A549 (cell line): ENCODE data around the gene GNPDA2. TPM values are rescaled to one million over a fixed set of nuclear protein-coding genes. Genes with fewer than 3 reads are reported as not detected.

Source experiments
- ATAC-seq, 2 experiments: fragments of 200-7000 bp in 1 of 2; fragments of >200 bp in 1 of 2; cut with Nextera tagmentation in 1 of 2; cut with Tn5 transposase in 1 of 2; 3 replicates each; pipeline versions ENCODE4 v1.8.0 to v1.9.1; 2018 to 2020; ENCODE audit warnings: mild to moderate bottlenecking in 1 of 2, moderate library complexity in 1 of 2
- CTCF ChIA-PET: fragments of 300-600 bp; sonication (Branson Sonifier 250); formaldehyde crosslinking; extraction: SDS; loops from one replicate; lab custom pipeline; 2021; ENCODE audit warnings: antibody characterized with exemption, inconsistent platforms; lab: Yijun Ruan, JAX
- POLR2A ChIA-PET: fragments of 350-600 bp; formaldehyde crosslinking; extraction: SDS; loops from one replicate; lab custom pipeline; 2021; ENCODE audit warnings: antibody characterized with exemption, inconsistent platforms; lab: Yijun Ruan, JAX
- DNase-seq, 2 experiments: peaks; one replicate each; pipeline versions ENCODE4 v3.0.0 to v3.0.0-alpha.2; 2011 to 2016; ENCODE audit warnings: low read depth in 1 of 2, low spot score in 1 of 2
- FAIRE-seq: peaks from 2 replicates; lab custom pipeline; 2011; peaks lifted over from hg19 to GRCh38; lab: Jason Lieb, UNC
- H3K27ac ChIP-seq, 2 experiments: fragments of >200 bp; sonication (Bioruptor Twin); formaldehyde crosslinking; 3 replicates each; pipeline ENCODE4 v1.5.1; 2016 to 2017
- H3K4me1 ChIP-seq: fragments of >200 bp; sonication (Bioruptor Twin); formaldehyde crosslinking; 3 replicates; pipeline ENCODE4 v1.6.1; 2016
- H3K4me2 ChIP-seq: fragments of >200 bp; sonication (Bioruptor Twin); formaldehyde crosslinking; 3 replicates; pipeline ENCODE4 v1.6.1; 2016
- H3K4me3 ChIP-seq: fragments of >200 bp; sonication (Bioruptor Twin); formaldehyde crosslinking; 3 replicates; pipeline ENCODE4 v1.5.1; 2016
- H3K9me3 ChIP-seq: fragments of >200 bp; sonication (Bioruptor Twin); formaldehyde crosslinking; 3 replicates; pipeline ENCODE4 v1.6.1; 2016
- CBX2 ChIP-seq: fragments of 200-600 bp; sonication (generic); IDR thresholded peaks from 2 replicates; pipeline ENCODE4 v1.6.1; 2016; ENCODE audit warnings: low read depth, mild to moderate bottlenecking, borderline replicate concordance
- CBX8 ChIP-seq: fragments of 200-600 bp; sonication (generic); IDR thresholded peaks from 2 replicates; pipeline ENCODE4 v1.6.1; 2016
- CHD2 ChIP-seq: fragments of 150-350 bp; IDR thresholded peaks from 2 replicates; pipeline ENCODE4 v1.6.1; 2014; ENCODE audit warnings: low read length; ENCODE audit not compliant: partially characterized antibody
- CTCF ChIP-seq: fragments of >200 bp; sonication (Bioruptor Twin); formaldehyde crosslinking; IDR thresholded peaks from 3 replicates; pipeline ENCODE4 v1.5.1; 2016
- EHF ChIP-seq: fragments of 250-450 bp; sonication (Bioruptor Pico); IDR thresholded peaks from 2 replicates; pipeline ENCODE4 v1.5.0; 2020; ENCODE audit warnings: mild to moderate bottlenecking
- ESRRA ChIP-seq: fragments of 150-350 bp; IDR thresholded peaks from 2 replicates; pipeline ENCODE4 v1.6.1; 2014; ENCODE audit warnings: mild to moderate bottlenecking, low read length, borderline replicate concordance
- HES2 ChIP-seq: fragments of >200 bp; sonication (Bioruptor Twin); formaldehyde crosslinking; IDR thresholded peaks from 2 replicates; pipeline ENCODE4 v1.6.1; 2016
- HMGXB4 ChIP-seq: fragments of 250-450 bp; sonication (Bioruptor Pico); IDR thresholded peaks from 2 replicates; pipeline ENCODE4 v1.5.0; 2021; ENCODE audit warnings: mild to moderate bottlenecking, moderate library complexity, borderline replicate concordance
- HOXA7 ChIP-seq: fragments of 250-450 bp; sonication (Bioruptor Pico); IDR thresholded peaks from 2 replicates; pipeline ENCODE4 v1.5.0; 2020; ENCODE audit warnings: mild to moderate bottlenecking, moderate library complexity
- HOXB13 ChIP-seq: fragments of 250-450 bp; sonication (Bioruptor Pico); IDR thresholded peaks from 2 replicates; pipeline ENCODE4 v1.5.0; 2020; ENCODE audit warnings: low read depth, mild to moderate bottlenecking, moderate library complexity
- KDM1A ChIP-seq: fragments of 200-600 bp; sonication (generic); IDR thresholded peaks from 2 replicates; pipeline ENCODE4 v1.6.1; 2016; ENCODE audit warnings: low read depth, mild to moderate bottlenecking
- KDM5A ChIP-seq: fragments of 200-600 bp; sonication (generic); IDR thresholded peaks from 2 replicates; pipeline ENCODE4 v1.6.1; 2016; ENCODE audit warnings: antibody characterized with exemption, mild to moderate bottlenecking
- MAX ChIP-seq: IDR thresholded peaks from 2 replicates; pipeline ENCODE4 v1.6.1; 2012
- MAZ ChIP-seq: fragments of 150-350 bp; IDR thresholded peaks from 2 replicates; pipeline ENCODE4 v1.6.1; 2014; ENCODE audit warnings: antibody characterized with exemption, low read depth, low read length, borderline replicate concordance
- NPAS2 ChIP-seq: fragments of 250-450 bp; sonication (Bioruptor Pico); IDR thresholded peaks from 2 replicates; pipeline ENCODE4 v1.8.0; 2022; ENCODE audit warnings: mild to moderate bottlenecking, moderate library complexity, borderline replicate concordance
- NR3C1 ChIP-seq: fragments of >200 bp; sonication (Bioruptor Twin); formaldehyde crosslinking; IDR thresholded peaks from 3 replicates; pipeline ENCODE4 v1.6.1; 2017
- PHF8 ChIP-seq: fragments of 200-600 bp; sonication (generic); IDR thresholded peaks from 2 replicates; pipeline ENCODE4 v1.6.1; 2016; ENCODE audit warnings: low read depth, mild to moderate bottlenecking, antibody characterized with exemption, moderate library complexity, borderline replicate concordance
- POLR2A ChIP-seq: IDR thresholded peaks from 2 replicates; pipeline ENCODE4 v1.6.1; 2012; ENCODE audit warnings: mild to moderate bottlenecking, low read length
- RARB ChIP-seq: fragments of 250-450 bp; sonication (Bioruptor Pico); IDR thresholded peaks from 2 replicates; pipeline ENCODE4 v1.8.0; 2021; ENCODE audit warnings: mild to moderate bottlenecking, moderate library complexity
- RFX5 ChIP-seq: fragments of 450-650 bp; IDR thresholded peaks from 2 replicates; pipeline ENCODE4 v1.7.1; 2014; ENCODE audit warnings: antibody characterized with exemption, mild to moderate bottlenecking, moderate library complexity
- ZNF302 ChIP-seq: fragments of 250-450 bp; sonication (Bioruptor Pico); IDR thresholded peaks from 2 replicates; pipeline ENCODE4 v1.9.0; 2021; ENCODE audit warnings: inconsistent platforms, mild to moderate bottlenecking, moderate library complexity
- ZSCAN20 ChIP-seq: fragments of 250-450 bp; sonication (Bioruptor Pico); IDR thresholded peaks from 2 replicates; pipeline ENCODE4 v1.8.0; 2022; ENCODE audit warnings: mild to moderate bottlenecking, moderate library complexity
- WGBS: methylation state at CpG from one replicate; pipeline ENCODE4 v1.1.6; 2017; ENCODE audit errors: missing lambda C conversion rate; 5-methylcytosine and 5-hydroxymethylcytosine counted together
- polyA plus RNA-seq, 4 experiments: library from polyadenylated mRNA; depleted of rRNA in 3 of 4; stranded (reverse); fragments of >200 nt; fragmentation: RNase III in 1 of 4; extraction: RNeasy Plus Mini Kit Qiagen cat#74134 plus additional on column Dnase treatment in 1 of 4; gene quantifications; 2 replicates in 3 of 4; 3 replicates in 1 of 4; pipeline ENCODE4 v1.2.3, GENCODE V29; 2011 to 2017

GNPDA2 gene
- polyA plus RNA-seq, 2 of the 4 experiments (the other 2 are of a cell fraction) = 12.2 to 19.7 TPM

- 21% methylated on average over 1 of the region's 1 CpG for WGBS
- H3K4me3 ChIP-seq = no peak overlapping the region
- FAIRE-seq = no peak
- DNase-seq = no peak
- H3K4me1 ChIP-seq = no peaks in the 10 kb centered on the region; the same call in 2 of the 3 replicates
- H3K27ac ChIP-seq = no peak overlapping the region
- ChIA-PET POLR2A (no interaction called here), CTCF (no interaction called here)
- no peak for TF ChIP-seq ESRRA
- no peak for TF ChIP-seq KDM5A
- TF ChIP-seq HOXA7 (CRISPR knock-in tag) = no peak
- TF ChIP-seq MAX = no peak
- TF ChIP-seq KDM1A = no peak
- no peak for TF ChIP-seq RARB (CRISPR knock-in tag)
- no peak for TF ChIP-seq NPAS2 (CRISPR knock-in tag)
- TF ChIP-seq CHD2 = no peak
- no peak for TF ChIP-seq MAZ
- no peak for TF ChIP-seq EHF
- no peak for TF ChIP-seq PHF8
- no peak for TF ChIP-seq HMGXB4
- TF ChIP-seq NR3C1 = no peak
- no peak for TF ChIP-seq ZSCAN20 (CRISPR knock-in tag)
- no peak for TF ChIP-seq CBX2
- no peak for TF ChIP-seq HES2
- no peak overlapping the region for H3K4me2 ChIP-seq
- H3K9me3 ChIP-seq = no peaks in the 10 kb centered on the region
- ATAC-seq = no peak
These were observed 51.9 kb downstream of the GNPDA2 start for GRCh38 chr4:44674471-44674870.

GRCh38 chr4:44671636-44672035, 54.7 kb downstream of the GNPDA2 start:
- DNase-seq (no peak), FAIRE-seq (no peak), ATAC-seq (no peak)
- no peaks in the 10 kb centered on the region for H3K9me3 ChIP-seq
- ChIA-PET POLR2A (no interaction called here), CTCF (no interaction called here)
- H3K4me2 ChIP-seq = no peak overlapping the region
- H3K4me1 ChIP-seq = no peaks in the 10 kb centered on the region
- no peak overlapping the region for H3K4me3 ChIP-seq
- WGBS = 40% methylated on average over 3 of the region's 3 CpGs
- no peak overlapping the region for H3K27ac ChIP-seq
- TF ChIP-seq HMGXB4 (no peak), POLR2A (no peak), CBX8 (no peak)

- no peak for DNase-seq
- CTCF ChIA-PET = no interaction called here
- Histone ChIP-seq H3K4me1 (no peaks in the 10 kb centered on the region), H3K27ac (no peak overlapping the region), H3K4me2 (no peak overlapping the region), H3K9me3 (no peaks in the 10 kb centered on the region), H3K4me3 (no peak overlapping the region)
- WGBS = 20% methylated on average over 4 of the region's 4 CpGs
- POLR2A ChIA-PET = no interaction called here
- no peak for ATAC-seq
- no peak for FAIRE-seq
- TF ChIP-seq CTCF (no peak), ZNF302 (no peak), RFX5 (no peak), KDM5A (no peak), HOXB13 (CRISPR knock-in tag) (no peak)
These were observed 55.7 kb downstream of the GNPDA2 start for GRCh38 chr4:44670506-44671199.
